Mesangial cell (primary cell): ENCODE data around the gene MCM8. TPM values are rescaled to one million over a fixed set of nuclear protein-coding genes. Genes with fewer than 3 reads are reported as not detected.

Source experiments
- total RNA-seq: library from RNA; depleted of rRNA; stranded (reverse); fragments of >200 nt; gene quantifications from 2 replicates; pipeline ENCODE4 v1.2.3, GENCODE V29; 2015

MCM8 gene
- total RNA-seq = 2.7 and 13.5 TPM in 2 replicates

GRCh38 chr20:5950271-5951031 lies at the start of gene MCM8, which contains the start of gene TRMT6:
Gene MCM8, plus strand, starts transcription at chr20:5950652. Its CDS starts 1,364 bp downstream, at chr20:5952016.
Gene TRMT6, minus strand, starts transcription at chr20:5950533. Its CDS starts 128 bp downstream, at chr20:5950405.

Other genes with a start within 250 kb of the MCM8 start
- 0.65 and 2.3 TPM in 2 replicates for gene SHLD1, start 200.3 kb upstream of the MCM8 start, total RNA-seq
- gene CHGB, start 39.1 kb upstream of the MCM8 start, total RNA-seq = 0.13 TPM in 1 of 2 replicates, not detected in the other
- gene TRMT6, start 119 bp upstream of the MCM8 start, total RNA-seq = 7.5 and 10.6 TPM in 2 replicates
- gene CRLS1, start 55.5 kb downstream of the MCM8 start, total RNA-seq = 29.7 and 39.4 TPM in 2 replicates
- gene LRRN4, start 103.4 kb downstream of the MCM8 start, total RNA-seq = 198 and 224 TPM in 2 replicates
- 5.6 and 12.7 TPM in 2 replicates for gene FERMT1, start 172.4 kb downstream of the MCM8 start, total RNA-seq